HG03060 (cell line): ENCODE results near the gene LHPP.

ENCODE experiments used
- ATAC-seq: cut with Tn5 transposase; IDR thresholded peaks from one replicate; pipeline ENCODE4 v1.9.1; 2021; ENCODE audit warnings: low read depth, moderate number of reproducible peaks; ENCODE audit not compliant: unreplicated experiment

Gene LHPP

DNA sequence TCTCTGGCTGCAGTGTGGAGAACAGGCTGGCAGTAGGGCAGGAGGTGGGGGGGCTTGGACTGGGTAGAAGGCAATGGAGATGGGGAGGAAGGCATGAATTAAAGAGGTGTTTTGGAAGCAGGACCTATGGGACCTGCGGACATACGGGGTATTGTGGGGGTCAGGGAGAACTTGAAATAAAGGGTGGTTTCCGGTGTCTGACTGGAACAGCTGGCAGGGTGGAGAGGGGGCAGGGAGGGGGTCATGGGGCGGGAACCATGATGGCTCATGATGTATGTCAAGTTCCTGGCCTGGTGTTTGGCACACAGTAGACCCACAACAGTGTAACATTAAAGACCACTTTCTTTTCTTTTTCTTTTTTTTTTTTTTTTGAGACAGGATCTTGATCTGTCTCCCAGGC is 5.5 kb downstream of the LHPP start:
- no peak for ATAC-seq

DNA sequence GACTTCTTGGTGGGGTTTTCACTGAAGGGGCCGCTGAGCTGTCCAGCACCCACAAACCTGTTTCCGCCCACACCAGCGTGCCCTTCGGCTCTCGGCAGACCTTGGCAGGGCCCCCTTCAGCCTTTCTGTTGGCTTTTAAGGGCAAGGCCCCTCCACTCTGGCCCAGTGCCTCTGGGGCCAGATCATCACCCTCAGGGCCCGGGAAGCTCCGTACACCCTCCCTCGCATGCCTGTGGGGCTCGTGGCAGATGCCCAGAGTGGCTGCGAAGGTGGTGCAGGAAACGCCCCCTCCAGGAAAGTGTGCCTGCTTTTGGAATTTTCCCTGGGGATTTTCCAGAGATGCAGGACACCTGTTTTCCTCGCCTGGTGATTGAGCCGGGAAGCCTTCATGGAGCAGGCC is 7.0 kb downstream of the LHPP start:
- ATAC-seq = no peak

DNA sequence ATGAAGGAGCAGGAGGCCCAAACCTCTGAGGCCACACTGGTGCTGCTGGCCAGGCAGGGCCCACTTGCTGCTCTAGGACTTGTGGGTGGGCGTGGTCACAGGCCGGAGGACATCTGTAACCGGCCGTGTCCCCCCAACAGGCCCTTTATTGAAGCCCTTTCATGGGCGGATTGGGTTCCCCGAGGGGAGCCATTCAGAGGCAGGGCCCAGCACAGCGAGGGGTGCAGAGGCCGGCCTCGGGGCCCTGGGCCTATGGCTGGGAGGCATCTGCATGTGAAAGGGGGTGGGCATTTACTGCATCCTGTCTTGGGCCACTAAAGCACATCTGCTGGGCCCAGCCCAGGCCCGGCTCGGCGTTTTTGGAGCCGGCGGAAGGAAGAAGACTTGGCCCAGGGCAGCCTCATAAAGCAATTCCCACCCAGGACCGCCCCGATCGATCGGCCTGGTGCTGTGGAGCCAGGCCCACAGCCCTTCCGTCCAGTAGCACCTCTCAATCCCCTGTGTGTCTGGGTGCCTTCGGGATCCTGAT is 8.4 kb downstream of the LHPP start:
- ATAC-seq = no peak

DNA sequence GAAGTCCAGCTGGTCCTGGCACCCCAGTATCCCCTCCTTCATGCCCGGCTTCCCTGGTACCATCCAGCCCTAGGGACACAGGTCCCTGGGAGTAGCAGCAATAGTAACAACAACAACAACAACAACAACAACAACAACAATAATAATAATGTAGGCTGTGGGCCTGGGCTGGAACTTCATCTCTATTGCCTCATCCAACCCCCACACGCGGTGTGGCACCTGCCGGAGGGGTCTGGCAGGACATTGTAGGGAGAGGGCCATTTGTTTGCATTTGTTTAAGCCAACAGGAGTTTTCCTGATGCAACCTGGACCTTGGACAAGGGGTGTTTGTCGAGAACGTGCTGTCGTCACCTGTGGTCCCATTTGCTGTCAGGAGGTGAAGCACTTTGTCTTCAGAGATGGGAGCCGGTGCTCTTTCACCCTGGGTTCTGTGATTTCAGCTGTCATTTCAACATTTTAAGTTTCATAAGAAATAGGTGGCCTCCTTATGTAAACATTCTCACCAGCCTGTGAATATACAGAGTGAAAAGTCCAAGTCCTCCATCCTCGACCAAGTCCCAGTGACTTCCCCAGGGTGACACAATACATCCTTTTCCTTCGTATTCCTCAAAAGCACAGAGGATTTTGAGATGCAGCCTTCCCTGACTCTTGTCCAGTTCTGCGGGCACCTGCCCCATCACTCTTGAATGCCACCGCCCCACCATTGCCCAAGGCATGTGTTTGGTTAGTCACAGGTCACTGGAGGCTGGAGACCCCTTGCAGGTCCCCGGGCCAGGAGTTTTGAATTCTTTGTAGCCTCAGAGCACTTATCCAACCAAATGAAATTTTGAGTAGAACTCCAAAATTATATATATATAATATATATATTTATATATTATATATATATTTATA is 9.2 kb downstream of the LHPP start:
- no peak for ATAC-seq

DNA sequence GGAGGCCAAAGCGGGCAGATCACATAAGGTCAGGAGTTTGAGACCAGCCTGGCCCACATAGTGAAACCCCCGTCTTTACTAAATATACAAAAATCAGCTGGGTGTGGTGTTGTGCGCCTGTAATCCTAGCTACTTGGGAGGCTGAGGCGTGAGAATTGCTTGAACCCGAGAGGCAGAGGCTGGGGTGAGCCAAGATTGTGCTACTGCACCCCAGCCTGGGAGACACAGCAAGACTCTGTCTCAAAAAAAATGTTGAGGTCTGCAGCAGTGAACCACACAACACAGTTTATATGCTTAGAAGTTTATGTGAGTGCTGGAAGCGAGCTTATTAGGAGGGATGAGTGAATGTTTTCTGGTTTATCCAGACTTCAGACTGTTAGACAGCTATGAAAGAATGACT is 10.4 kb downstream of the LHPP start:
- ATAC-seq = no peak

- ATAC-seq = no peak
These were observed 11.4 kb downstream of the LHPP start for GRCh38 chr10:124473070-124473469.

- no peak for ATAC-seq
These were observed 13.0 kb downstream of the LHPP start for GRCh38 chr10:124474514-124475070.

- no peak for ATAC-seq
These were observed 14.6 kb downstream of the LHPP start for GRCh38 chr10:124476043-124476725.

DNA sequence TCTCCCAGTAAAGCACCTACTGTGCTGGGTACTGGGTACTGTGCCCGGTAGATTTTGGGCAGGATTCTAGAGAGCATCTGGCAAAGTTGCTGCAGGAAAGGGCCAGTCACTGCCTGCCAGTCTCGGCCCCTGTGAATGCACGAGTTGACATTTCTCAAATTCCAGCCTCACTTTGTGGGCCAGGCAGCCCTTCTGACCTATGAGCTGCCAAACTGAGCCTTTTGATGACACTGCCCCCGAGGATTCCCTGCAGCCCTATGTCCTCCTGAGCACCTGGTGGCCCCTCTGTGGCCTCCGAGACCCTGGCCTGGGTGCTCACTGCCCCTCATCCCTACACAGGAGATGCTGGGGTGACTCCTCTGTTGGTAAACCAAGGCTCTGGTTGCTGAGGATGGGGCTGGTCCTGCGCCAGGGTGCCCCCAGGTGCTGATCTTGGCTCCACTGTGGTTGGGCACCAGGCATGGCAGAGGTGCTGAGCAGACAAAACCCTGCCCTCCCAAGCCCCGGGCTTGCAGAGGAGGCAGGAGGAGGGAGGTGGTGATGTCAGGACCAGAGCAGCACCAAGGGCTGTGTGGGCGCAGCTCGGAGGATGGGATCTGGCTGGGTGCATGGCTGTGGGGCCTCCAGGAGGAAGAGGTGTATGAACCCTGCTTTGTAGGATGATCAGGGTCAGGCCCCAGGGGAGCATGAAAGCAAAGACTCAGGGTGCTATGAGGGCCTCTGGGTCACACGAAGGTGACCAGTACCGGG is 16.2 kb downstream of the LHPP start:
- no peak for ATAC-seq

GRCh38 chr10:124478515-124478914 is 16.9 kb downstream of the LHPP start:
- ATAC-seq = no peak

DNA sequence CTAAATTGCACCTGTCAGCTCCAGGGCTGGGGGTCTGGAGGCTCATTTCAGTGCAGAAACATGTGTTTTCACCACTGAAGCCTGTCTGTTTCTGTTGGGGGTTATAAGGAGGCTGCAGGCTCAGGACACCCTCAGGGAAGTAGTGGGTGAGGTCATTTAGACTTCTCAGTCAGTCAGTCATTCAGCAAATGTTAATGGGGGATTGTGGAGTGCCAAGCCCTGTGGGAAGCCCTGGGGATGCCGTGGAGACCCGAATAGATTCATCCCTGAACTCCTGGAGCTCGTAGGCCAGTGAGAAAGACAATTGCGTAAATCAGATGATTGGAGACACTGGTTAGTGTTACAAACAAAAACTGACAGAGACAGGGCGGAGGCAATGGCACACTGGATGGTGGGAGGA is 19.2 kb downstream of the LHPP start:
- ATAC-seq = no peak

- no peak for ATAC-seq
These were observed 20.1 kb downstream of the LHPP start for GRCh38 chr10:124481717-124482116.

GRCh38 chr10:124482236-124482800 is 20.7 kb downstream of the LHPP start:
- ATAC-seq = no peak

- no peak for ATAC-seq
These were observed 21.3 kb downstream of the LHPP start for GRCh38 chr10:124482876-124483275.

GRCh38 chr10:124484031-124484430 is 22.4 kb downstream of the LHPP start:
- ATAC-seq = no peak

DNA sequence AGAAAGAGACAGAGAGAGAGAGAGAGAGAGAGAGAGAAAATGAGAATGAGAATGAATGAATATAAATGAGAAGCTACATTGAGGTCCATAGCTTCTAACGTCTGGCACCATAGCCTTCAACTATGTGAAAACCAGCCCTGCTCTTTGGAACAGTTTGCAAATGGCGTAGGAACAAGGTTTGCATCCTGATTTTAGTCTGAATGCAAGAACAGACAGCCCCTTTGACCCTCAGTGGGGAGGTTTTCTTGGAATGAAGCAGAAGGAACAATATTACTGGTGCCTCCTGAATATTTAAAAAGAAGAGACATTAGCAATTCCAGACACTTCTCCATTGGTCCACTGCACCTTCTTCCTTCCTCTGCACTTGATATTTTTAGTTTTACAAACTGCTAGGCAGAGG is 23.0 kb downstream of the LHPP start:
- ATAC-seq = no peak

DNA sequence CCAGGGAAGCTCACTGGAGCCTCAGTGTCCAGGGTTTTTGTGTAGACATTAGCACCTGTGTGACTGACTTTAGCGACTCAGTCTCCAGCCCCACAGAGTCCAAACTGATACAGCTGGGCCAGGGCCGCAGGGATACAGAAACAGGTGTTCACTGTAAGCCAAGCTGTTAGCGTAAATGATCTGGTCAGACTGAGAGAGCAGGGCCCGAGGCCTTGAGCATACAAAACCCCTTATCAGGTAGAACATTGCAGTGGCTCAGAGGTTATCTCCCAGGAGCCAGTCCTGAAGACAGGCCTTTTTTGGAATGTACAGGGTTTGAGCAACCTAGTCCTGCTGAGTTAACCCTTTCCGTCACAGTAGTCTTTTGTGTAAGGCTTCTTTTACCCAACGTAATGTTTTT is 25.0 kb downstream of the LHPP start:
- ATAC-seq = no peak

GRCh38 chr10:124491105-124491504 is 29.5 kb downstream of the LHPP start:
- no peak for ATAC-seq

GRCh38 chr10:124492266-124492665 is 30.6 kb downstream of the LHPP start:
- no peak for ATAC-seq

- no peak for ATAC-seq
These were observed 31.7 kb downstream of the LHPP start for GRCh38 chr10:124493214-124493882.
